AML-193 (cell line): ENCODE measurements around the gene RAI14.
"Not testable (repeated sequence)": the region's sequence is repeated elsewhere in the genome, so short reads cannot be mapped to it uniquely, and the experiment has no call there.

ENCODE experiments used
- DNase-seq, 2 experiments: peaks; one replicate each; lab custom pipeline; 2025; lab: John Stamatoyannopoulos, UW

Gene RAI14

DNA sequence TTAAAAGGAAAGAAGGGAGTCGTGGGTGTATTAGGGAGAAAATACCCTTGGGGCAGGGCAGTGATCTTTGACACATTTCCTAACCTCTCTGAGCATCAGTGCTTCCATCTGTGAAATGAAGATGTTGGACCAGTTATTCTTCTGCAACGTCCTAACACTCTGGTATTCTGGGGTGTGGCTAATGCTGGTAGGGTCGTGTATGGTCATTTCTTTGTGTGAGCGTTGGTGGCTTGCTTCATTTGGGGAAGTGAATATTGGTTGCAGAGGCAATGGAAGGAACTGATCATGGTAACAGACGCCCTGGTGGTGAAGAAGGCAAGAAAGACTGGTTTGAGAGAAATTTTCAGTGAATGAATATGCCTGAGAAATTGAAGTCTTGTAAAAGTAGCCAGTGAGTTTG lies 114.9 kb downstream of the RAI14 start:
- no peak for DNase-seq

DNA sequence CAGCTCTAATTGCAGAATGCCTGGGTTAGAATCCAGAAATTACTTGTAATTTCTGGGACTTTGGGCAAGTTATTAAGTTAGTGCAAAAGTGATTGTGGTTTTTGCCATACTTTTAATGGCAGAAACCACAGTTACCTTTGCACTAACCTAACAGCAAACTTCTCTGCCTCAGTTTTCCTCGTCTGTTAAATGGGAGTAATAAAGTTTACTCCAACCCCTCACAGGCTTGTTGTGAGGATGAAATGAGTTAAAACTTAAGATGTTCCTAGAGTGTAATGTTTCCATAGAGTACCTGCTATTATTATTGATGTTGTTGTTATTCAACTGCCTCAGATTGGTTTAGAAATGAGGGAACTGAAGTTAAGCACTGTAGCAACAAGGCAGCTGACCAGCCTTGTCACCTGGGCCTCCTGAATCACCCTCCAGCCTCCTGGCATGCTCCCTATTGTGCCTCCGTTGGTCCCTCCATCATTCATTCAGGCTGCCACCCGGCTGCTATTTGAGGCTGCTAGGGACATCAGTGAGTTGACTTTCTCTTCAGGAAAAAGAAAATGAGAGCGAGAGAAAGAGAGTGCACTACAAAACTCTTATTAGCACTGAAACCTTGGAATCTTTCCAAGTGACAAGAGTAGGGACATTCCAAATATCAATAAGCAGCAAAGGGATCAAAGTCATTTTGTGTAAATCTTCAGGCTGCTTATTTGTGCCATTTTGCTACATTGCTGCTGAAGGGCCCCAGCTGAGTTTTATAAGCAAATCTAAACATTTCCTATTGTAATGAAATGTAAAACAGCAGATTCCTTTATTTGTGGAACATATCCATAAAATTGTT lies 116.4 kb downstream of the RAI14 start:
- no peak for DNase-seq

DNA sequence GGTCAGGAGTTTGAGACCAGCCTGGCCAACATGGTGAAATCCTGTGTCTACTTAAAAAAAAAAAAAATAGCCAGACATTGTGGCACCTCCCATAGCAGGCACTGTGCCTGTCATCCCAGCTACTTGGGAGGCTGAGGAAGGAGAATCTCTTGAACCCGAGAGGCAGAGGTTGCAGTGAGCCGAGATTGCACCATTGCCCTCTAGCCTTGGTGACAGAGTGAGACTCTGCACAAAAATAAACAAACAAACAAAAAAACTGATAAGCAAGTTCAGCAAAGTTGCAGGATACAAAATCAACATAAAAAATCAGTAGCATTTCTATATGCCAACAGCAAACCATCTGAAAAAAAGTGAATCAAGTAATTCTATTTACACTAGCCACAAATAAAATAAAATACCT lies 118.0 kb downstream of the RAI14 start:
- no peak for DNase-seq

DNA sequence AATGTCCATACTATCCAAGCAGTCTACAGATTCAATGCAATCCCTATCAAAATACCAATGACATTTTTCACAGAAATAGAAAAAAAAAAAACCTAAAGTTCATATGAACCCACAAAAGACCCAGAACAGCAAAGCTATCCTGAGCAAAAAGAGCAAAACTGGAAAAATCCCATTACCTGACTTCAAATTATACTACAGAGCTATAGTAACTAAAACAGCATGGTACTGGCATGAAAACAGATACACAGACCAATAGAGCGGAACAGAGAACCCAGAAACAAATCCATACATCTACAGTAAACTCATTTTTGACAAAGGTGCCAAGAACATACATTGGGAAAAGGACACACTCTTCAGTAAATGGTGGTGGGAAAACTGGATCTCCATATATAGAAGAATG lies 118.5 kb downstream of the RAI14 start:
- not testable (repeated sequence) for DNase-seq

DNA sequence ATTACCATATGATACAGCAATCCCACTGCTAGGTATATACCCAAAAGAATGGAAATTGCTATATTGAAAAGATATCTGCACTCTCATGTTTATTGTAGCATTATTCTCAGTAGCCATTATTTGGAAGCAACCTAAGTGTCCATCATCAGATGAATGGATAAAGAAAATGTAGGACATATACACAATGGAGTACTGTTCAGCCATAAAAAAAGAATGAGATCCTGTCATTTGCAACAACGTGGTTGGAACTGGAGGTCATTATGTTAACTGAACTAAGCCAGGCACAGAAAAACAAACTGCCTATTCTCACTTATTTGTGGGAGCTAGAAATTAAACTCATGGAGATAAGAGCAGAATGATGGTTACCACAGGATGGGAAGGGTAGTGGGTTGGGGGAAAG lies 119.8 kb downstream of the RAI14 start:
- DNase-seq = no peak

DNA sequence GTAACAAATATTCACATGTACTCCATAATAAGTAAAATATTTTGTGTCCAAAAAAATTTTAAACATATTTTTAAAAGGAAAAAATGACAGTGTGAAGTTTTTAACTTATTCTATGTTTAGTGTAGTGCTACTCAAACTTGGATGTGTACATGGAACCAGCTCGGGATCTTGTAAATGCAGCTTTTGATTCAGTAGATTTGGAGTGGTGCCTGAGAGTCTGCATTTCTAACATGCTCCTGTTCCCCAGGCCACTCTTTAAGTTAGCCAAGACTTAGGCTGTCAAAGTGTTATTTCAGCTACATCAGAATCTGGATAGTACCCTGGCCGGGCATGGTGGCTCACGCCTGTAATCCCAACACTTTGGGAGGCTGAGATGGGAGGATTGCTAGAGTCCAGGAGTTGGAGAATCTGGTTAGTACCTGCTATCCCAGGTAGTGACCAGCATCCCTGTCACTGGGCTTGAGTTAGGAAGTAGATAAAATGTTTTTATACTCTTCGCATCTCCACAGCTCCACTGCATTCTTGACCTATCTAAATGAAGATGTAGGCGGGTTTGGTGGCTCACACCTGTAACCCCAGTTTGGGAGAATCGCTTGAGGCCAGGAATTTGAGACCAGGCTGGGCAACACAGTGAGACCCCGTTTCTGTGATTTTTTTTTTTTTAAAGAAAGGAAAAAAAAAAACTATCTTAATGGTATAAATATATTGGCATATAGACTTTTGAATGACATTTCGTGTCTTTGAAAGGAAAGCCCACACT lies 122.1 kb downstream of the RAI14 start:
- DNase-seq = no peak

DNA sequence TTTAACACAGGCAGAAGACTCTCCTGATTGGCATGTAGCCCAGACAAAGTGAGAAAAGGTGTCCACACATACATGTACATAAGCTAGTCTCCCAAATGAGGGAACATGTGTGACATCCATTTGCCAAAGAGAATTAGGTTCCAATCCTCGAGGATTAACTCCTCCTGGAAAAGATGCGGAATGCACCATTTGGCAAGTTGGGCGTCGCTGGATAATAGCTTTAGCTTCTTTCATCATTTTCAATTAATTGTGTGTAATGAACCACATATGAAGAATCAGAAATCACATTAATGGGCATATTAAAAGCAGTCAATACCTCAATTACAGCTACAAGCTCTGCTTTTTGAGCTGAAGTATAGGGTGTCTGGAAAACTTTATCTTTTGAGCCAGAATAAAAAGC lies 127.8 kb downstream of the RAI14 start:
- not testable (repeated sequence) for DNase-seq

DNA sequence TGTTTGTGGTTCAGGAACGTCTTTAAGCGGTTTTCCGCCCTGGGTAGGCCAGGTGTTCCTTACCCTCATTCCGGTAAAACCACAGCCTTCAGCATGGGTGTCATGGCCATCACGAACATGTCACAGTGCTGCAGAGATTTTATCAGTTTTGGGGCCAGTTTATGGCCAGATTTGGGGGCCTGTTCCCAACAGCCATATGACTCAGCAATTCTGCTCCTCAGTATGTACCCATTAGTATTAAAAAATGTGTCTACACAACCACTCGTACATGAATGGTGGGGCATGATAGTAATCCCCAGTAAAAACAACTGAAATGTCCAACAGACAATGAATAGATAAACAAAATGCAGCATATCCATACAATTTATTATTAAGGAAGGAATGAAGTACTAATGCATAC lies 130.9 kb downstream of the RAI14 start:
- DNase-seq = no peak

DNA sequence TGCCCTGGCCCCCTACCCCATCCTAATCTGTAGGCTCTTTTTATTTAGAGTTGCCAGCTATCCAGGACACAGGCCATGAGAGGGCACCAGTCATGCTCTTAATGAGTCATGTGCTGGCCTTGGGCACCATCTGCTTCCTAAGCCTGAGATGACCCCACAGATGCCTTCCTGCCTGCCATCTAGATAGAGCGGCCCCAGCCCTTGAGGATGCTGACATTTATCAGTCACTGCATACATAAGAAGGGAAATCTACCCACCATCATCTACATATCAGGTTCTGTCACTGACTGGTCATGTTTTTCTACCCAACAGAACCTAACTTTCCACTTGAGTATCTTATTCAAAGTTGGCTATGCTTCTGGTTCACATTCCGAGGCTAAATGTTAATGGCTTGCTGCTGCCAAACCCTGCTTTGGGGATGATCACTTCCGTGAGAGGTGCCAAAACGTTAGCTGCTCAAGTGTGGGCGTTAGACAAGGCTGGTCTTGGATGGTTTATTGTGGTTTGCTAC lies 132.9 kb downstream of the RAI14 start:
- no peak for DNase-seq

DNA sequence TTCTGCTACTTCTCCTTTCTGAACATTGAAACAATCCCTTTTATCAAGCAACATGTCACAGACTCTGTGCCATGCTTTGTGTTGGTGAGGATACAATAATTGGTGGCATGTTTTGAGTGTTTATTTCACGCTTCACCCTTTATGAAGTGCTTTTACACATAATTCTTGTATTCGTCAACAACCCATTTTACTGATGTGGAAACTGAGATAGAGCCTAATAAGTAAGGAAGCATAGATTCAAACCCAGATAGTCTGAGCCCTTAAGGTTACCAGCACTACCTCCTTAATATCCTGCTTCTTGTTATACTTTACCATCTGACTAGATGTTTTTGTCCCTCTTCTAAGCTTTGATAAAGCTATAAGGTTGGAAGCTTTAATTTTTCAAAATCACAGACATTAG lies 133.5 kb downstream of the RAI14 start:
- DNase-seq = no peak

DNA sequence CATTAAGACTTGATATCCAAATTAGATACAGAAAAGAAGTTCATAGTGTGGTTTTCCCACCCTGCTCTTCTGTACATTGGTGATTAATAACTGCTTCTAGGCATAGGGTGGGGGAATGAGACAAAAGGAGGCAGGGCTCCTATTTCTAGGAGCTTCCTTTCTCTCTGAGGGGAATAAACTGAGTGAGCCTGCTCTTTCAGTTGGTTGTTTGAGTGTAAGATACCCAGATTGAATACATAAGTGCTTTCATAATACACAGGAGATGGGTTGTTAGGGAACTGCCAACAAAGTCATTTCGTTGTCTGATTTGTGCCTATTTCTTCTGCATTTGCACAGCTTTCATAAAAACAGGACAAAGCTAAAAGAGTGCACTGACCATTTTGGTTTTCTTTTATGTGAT lies 133.9 kb downstream of the RAI14 start:
- no peak for DNase-seq

DNA sequence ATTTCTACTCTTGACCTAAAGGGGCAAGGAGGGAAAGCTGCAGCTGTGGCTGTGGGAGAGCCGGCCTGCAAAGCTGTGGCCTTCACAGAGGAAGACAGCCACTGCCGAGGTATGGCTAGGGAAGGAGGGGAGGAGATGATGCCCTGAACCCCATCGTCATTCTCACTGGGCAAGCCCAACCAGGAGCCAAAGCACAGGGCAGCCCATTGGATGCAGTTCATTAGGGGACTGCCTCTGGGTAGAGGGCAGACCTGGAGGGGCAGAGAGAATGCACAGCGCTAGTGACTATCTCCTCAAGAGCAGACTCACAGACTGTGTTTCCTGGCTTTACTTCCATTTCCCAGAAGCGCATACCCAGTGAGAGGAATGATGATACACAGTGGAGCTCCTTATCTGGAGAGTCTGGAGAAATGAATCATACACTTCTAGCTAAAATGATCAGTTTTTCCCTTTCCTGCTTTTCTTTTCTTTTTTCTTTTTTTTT lies 135.7 kb downstream of the RAI14 start:
- DNase-seq = no peak

DNA sequence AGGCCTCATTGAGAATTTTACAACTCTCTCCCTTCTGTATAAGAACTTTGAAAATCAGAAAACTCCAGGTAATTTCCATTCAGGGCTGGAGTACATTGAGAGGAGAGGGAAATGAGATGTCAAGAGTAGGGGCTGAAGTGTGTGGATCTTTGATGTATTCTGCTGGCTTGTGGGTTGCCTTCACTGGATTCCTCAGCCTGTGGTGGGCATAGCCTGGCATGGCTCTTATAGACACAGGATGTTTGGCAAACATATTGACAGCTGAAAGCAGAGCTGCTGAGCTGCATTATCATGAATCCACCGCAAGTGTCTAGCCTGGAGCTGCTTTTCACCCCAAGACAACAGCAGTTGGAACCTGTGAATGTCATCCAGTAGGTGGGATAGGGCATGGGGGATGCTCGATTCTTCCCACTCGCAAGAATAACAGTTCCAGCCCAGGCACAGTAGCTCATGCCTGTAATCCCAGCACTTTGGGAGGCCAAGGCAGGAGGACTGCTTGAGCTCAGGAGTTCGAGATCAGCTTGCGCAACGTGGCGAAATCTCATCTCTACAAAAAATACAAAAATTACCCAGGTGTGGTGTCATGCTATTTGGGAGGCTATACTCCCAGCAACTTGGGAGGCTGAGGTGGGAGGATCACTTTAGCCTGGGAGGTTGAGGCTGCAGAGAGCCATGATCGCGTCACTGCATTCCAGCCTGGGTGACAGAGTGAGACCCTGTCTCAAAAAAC lies 146.9 kb downstream of the RAI14 start:
- DNase-seq = no peak

DNA sequence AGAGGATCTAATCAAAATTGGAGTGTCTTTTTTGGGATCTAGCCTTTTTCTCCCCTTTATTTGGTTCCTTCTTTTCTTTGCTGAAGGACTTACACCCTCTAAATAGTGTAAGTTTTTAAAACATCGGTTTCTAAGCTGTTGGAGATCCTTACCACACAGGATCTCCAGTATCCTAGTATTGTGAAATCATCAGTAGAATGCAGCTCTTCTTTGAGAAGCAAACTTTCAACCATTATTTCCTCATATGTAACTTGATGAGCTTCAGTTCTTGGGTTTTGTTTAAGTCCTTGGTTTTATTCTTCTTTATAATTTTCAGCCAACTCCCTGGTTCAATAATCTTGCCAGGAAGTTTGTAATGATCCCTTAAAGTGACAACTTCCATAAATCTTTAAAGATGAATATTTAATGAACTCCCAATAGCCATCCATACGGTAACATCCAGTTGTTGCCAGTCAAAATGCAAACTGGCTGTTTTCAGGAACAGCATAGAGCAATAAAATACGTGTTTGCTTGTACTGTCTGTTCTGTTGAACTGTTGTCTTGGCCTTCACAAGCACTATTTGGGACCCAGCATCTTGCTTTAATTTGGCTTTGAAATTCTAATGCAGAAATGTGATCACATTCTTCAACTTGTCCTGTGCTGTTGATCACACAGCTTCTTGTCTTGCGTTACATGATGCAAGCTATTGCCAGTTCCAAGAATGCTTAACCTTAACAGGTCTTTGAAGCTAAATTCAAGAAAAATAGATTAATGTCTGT lies 148.0 kb downstream of the RAI14 start:
- no peak for DNase-seq

DNA sequence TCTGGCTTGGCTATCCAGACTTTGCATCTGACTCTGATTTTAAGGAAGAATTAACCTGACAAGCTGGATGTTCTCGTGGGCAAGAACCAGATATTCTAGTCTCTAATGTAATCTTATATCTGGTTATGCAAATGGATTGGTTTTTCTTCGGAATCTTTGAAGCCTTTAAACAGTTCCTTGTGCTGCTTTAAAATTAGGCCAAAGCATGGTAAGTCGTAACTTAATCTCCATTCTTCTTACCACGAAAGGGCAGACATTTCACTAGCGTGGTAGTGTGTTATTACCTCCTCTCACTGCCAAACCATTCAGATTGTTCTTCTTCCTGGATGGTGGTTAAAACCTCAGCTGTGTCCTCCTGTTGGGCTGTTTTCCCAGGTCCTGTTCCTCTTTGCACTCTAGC lies 148.8 kb downstream of the RAI14 start:
- DNase-seq = no peak

DNA sequence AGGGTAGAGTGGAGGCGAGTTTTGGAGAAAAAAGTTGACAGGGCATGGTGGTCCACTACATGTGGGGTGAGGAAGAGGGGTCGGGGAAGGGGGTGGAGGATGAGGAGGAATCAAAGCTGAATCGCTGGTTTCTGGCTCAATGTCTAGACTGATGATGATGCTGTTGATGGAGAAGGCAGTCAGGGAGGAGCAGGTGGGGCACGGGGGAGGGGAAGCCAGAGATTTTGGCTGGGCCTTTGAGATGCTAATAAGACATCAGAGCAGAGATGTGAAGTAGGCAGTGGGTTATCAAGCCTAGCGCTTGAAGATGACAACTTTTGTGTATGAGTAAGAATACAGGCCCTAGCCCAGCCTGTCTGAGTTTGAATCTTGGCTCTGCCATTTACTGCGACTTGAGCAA lies 150.4 kb downstream of the RAI14 start:
- no peak for DNase-seq

DNA sequence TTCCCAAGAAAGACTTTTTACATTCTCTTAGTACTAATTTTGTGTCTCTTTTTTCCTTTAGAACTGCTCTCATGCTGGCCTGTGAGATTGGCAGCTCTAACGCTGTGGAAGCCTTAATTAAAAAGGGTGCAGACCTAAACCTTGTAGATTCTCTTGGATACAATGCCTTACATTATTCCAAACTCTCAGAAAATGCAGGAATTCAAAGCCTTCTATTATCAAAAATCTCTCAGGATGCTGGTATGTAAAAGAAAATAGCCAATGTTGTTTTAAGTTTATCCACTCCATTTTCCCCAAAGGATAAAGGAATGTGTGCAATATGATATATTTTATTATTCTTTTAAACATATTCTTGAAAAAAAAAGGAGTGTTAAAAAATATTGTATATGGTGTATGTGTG lies 155.6 kb downstream of the RAI14 start:
- no peak for DNase-seq

DNA sequence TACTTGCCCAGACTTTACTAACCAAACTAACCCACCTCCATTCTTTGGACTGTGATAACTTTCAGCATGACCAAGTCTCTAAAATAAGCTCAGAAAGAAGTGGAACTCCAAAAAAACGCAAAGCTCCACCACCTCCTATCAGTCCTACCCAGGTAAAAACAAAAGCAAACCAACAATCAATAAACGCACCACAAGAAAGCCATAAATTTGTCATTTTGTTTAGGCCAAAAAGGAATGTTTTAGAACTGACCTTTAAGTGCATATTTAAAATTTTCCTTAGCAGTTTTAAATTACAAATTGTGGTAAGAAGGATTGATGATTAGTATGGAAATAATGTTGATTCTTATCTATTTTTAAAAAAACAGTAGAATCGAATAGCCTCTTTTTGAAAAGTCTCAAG lies 157.4 kb downstream of the RAI14 start:
- no peak for DNase-seq

DNA sequence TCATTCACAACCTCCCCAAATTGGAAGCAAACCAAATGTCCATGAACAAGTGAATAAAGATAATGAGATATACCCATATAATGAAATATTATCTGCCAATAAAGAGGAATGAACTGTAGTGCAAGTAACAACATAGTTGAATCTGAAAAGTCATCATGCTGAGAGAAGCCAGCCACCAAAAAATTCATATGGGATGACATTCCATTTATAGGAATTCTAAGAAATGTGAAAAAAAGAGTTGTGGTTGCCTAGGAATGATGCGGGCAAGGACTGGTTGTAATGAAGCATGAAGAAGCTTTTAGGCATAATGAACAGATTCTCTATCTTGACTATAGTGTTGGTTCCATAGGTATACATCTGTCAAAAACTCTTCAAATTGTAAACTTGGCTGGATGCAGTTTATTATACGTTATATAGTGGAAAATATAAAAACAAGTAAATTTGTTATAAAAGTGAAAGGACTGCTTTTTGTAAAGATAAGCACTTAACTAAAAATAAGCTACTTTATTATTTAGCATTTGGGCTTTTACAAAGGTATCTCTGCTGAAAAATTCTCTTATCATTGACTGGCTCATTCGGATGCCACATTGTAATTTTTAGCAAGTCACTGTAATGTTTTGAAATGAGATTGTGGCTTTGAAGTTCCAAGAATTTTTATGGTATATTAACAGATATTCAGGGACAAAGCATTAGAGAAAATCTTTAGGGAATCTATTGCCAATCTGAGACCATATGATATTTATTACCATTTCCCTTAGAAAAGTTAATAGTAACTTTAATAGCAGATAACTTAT lies 161.6 kb downstream of the RAI14 start:
- no peak for DNase-seq

DNA sequence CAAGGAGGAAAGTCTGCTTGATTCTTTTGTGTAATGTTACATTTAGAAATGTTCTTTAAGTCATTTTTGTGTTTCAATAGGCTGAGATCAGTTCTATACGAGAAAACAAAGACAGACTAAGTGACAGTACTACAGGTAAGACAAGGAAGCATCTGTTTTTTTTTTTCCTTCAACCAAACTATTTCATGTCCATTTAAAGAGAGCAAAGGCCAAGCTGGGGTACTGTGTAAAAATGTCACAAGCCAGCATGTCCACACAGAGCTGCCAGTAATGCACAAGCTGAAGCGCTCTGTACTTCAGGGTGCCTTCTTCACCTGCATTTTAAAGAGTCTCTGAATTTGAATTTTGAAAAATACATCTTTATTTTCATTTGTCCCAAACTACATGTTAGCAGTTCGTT lies 162.6 kb downstream of the RAI14 start:
- DNase-seq = no peak

DNA sequence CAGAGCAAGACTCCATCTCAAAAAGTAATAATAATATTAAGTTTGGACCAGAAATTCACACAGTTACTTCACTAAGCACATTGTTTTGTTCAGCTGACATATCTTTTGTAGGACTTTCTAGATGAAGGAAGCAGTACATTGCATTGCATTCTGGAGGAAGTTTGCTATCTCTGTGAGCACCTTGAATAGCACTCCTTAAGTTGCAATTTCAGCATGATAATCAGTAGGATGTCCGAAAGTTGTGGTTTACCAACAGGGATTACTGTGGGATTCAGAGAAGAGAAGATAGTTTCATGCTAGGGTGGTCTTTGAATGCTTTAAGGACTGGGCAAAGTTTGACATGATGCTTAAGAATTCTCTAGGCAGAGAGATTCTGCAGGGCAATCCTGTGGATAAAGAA lies 164.5 kb downstream of the RAI14 start:
- DNase-seq = no peak
